HG02571 (cell line): Measurements from ENCODE around the gene DET1.
"Not testable (repeated sequence)": the region's sequence is repeated elsewhere in the genome, so short reads cannot be mapped to it uniquely, and the experiment has no call there.

Experiments
- ATAC-seq: cut with Tn5 transposase; IDR thresholded peaks from one replicate; pipeline ENCODE4 v1.9.1; 2021; ENCODE audit warnings: mild to moderate bottlenecking, moderate library complexity; ENCODE audit not compliant: unreplicated experiment

The DET1 gene

DNA sequence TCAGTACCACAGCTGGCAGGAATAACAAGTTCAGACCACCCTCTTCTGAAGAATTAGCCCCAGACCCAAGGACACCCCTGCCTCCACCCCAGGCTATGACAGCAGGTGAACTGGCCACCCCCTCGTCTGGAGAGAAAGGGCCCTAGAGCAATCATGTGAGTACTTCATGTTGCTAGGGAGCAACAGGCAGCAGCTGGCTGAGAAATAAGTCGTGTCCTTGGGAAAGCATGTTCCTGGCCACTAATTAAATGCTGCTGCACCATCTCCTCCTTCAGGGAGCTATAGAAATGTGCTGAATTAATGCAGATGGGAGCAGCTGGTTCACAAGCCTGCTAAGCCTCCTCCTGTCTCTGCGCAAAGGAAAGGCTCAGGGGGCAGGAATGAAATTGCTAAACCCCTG lies 47.5 kb downstream of the DET1 start:
- no peak for ATAC-seq

GRCh38 chr15:88497109-88497765 lies 49.2 kb downstream of the DET1 start:
- ATAC-seq: no peak

DNA sequence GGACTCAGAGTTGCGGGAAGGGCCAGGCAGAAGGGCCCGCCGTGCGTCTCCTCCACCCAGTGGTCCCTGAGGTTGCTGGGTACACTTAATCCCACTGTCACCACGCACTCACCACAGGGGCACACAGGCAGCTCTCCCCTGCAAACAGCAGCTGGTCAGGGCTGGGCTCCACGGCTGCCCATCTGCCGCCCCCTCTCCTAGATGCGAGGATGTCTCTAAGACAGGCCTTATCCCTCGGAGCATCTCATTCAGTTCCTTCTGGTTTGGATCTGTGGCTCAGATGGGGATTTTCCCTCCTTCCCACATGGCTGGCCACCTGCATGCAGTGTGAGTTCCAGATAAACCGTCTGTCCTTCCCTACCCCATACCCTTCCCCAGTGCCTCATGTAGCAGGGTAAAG lies 52.6 kb downstream of the DET1 start:
- ATAC-seq: no peak

- ATAC-seq: no peak
Measured at GRCh38 chr15:88491158-88491557, 55.3 kb downstream of the DET1 start.

DNA sequence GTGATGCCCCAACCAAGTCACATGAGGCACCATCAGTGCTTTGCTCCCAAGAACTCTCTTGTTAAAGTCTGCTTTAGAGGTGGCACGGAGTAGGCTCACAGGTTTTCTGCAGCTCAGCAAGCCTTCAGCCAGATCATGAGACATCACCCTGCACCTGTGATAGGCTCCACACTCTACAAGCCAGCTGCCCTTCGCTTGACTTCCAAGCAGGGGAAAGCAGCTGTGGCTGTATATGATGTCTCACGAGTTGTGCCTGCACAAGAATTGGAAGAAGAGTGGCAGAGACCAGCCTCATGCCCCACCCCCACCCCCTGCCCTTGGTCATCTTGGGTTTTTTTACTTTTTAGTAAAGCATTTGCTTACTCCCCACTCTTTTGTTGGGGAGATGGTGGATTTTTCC lies 56.4 kb downstream of the DET1 start:
- ATAC-seq: no peak

DNA sequence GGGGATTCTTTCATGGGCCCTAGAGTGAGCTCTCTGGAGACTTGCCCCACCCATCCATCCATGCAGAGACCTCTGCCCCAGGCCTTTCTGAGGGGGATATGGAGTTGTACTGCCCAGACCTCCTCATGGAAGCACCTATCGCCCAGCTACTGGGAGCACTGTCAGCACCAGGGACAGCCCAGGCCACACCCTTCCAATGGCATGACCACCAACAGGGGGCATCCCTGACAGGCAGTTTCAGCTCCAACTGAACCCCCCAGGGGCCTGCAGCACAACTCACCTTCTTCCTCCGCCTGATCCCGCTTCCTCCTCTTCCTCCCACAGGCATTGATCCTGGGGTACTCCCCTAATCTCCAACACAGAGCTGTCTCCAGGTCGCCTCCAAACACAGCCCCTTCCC lies 57.2 kb downstream of the DET1 start:
- no peak for ATAC-seq

- ATAC-seq: no peak
Measured at GRCh38 chr15:88487796-88488523, 58.5 kb downstream of the DET1 start.

DNA sequence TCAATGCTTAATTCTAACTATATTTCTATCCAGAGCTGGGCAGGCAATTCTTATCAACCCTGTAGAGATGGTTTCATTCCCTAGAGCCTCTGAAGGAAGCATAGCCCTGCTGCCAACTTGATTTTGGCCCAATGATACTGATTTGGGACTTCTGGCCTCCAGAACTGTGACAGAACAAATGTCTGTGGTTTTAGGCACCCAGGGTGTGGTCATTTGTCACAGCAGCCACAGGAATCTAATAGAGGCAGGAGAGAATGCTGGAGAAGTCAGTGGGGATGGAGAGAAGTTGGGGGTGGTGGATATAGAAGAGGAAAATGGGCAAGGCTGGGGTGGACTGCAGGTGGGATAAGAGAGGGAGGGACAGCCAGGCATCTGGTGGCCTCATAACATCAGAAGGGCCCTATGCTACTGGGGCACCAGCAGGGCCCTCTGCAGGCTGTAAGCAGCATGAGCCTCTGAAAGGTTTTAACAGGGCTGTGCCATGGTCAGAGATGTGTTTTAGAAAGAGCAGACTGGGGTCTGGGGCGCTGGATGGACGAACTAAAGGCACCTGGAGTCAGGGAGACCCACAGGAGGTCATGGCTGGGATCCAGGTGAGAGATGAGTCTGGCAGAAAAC lies 59.2 kb downstream of the DET1 start:
- no peak for ATAC-seq

- ATAC-seq: no peak
Measured at GRCh38 chr15:88484682-88485331, 61.7 kb downstream of the DET1 start.

GRCh38 chr15:88482263-88482662 lies 64.2 kb downstream of the DET1 start:
- ATAC-seq: no peak

- ATAC-seq: no peak
Measured at GRCh38 chr15:88480981-88481380, 65.5 kb downstream of the DET1 start.

DNA sequence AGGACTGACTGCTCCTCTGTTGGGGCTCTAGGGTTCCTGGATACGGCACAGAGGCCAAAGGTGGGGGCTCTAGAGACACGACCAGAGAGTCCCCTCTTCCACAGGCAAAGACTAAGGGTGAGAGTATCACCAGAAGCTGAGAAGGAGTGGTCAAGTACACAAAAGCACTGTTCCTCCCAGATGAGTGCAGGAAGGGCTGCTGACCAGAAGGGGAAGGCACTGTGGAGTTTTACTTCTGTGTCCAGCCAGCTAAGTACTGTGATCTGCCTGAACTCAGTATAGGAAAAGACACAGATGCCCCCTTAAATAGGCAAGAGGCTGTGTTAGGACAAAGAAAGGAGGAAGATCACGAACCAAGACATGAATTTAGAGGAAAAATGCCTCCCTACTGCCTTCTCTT lies 67.3 kb downstream of the DET1 start:
- ATAC-seq: no peak

DNA sequence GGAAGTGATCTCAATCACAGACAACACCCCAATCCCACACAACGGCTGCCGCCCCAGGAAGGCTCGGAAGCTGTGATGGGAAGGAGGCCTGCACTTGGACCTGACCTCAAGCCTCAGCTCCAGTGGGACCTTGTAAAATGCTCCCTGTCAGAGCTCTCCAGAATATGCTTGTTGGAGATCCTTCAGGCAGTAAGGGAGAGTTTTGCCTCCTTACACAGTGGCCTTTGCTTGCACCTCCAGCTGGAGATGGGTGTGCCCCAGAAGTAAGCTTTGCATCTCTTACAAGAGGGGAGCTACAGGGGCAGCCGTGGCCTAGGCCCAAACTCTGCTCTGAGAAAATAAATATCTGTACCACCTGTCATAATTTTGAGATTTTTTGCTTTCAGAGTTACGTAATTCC lies 68.6 kb downstream of the DET1 start:
- no peak for ATAC-seq

DNA sequence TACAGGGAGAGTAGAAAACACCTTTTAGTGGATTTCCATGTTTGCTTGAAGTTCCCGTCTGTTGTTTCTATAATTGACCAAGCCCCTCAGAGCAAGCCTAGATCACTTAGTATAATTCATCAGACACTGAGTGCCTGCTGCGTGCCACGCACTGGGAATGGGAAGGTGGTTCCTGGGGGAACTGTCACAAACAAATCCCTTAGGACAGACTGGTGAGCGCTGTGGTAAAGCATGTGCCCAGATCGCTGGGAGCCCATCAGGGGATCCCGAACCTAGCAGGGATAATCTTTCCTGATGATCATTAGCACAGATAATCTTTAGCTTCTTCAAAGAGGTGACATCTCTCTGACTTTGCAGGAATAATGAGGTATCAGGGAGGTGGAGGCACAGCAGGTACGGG lies 69.4 kb downstream of the DET1 start:
- no peak for ATAC-seq

- ATAC-seq: no peak
Measured at GRCh38 chr15:88476635-88477060, 69.8 kb downstream of the DET1 start.

- not testable (repeated sequence) for ATAC-seq
Measured at GRCh38 chr15:88473661-88474293, 72.7 kb downstream of the DET1 start.

DNA sequence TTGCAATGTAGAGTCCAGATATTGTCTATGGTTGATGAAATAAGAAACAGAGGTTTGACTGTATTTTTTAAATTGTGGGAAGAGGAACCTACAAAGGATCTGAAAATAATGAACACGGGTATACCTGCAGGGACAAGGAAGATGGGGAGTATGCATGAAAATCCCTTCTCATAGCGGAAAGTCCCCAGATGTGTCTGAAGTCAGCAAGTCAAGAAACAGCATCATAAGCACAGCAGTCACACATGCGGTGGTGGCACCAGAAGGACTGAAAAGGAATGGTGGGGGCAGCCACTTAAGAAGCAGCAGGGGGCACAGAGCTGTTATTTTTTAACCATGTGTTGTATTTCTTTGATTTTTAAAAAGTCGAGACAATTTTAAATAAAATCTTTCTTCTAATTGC lies 74.3 kb downstream of the DET1 start:
- ATAC-seq: no peak

DNA sequence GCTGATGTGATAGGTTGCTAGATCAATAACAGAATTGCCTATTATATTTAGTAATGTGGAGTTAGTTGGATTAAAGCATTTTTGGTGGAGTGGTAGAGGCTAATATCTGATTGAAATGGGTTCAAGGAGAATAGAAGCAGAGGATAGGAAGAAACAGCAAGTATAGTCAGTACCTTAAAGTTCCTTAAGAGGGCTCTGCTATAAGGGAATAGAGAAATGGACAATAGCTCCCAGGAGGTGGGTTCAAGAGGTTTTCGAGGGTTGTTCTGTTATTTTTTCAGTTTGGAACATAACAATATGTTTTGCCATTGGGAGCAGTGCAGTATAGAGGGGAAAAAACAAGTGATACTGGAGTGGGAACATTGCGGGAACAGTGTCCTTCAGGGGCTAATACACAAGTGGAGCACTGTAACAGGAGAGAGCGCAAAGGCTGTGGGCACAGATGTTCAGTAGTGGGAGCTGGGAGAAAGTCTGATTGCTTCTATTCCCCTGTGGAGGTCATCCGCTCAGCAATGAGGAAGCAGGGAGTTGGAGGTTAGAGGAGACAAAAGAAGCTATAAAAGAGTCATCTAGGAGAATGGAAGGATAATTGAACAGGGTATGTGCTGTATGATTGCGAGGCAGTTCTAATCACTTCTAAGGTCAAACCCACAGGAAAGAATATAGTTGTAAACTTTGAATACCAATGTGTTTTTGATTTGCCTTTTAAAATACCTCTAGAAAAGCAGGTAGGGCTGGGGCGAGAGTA lies 75.7 kb downstream of the DET1 start:
- ATAC-seq: no peak

DNA sequence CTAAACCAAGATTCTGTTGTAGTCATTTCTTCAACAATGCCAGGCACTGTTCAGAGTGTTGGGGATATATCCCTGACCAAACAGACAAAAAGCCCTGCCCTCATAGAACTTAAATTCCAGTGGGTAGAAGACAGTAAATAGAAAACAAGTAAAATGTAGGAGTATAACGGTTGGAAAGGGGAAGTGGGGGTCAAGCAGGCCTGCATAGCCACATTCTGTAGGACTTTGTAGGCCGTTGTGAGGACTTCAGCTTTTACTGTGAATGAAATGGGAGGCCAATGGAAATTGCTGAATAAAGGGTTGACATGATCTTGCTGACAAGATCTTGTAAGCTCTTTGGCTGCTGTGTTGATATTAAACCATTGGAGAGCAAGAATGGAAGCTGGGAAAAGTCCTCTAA lies 77.2 kb downstream of the DET1 start:
- no peak for ATAC-seq

GRCh38 chr15:88468721-88469120 lies 77.8 kb downstream of the DET1 start:
- not testable (repeated sequence) for ATAC-seq
